CD4-positive, alpha-beta T cell treated with Interleukin-15 for 4 hours (primary cell): ENCODE data around the gene HNRNPAB.
"Not testable (repeated sequence)": the region's sequence is repeated elsewhere in the genome, so short reads cannot be mapped to it uniquely, and the experiment has no call there.

Experiments used
- DNase-seq: peaks from one replicate; pipeline ENCODE4 v3.0.0-alpha.2; 2020; ENCODE audit warnings: low spot score

The HNRNPAB gene

DNA sequence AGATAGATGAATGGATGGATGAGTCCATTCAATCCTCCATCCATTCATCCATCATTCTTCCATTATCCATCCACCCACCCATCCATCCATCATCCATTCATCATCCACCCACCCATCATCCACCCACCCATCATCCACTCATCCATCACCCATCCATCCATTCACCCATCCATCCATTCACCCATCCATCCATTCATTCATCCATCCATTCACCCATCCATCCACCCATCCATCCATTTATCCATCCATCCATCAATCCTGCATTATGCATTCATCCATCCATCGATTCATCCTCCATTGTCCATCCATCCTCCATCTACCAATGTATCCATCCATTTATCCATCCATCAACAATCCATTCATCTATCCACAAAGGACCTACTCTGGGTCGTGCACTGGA, 41.1 kb downstream of the HNRNPAB start:
- DNase-seq = no peak

DNA sequence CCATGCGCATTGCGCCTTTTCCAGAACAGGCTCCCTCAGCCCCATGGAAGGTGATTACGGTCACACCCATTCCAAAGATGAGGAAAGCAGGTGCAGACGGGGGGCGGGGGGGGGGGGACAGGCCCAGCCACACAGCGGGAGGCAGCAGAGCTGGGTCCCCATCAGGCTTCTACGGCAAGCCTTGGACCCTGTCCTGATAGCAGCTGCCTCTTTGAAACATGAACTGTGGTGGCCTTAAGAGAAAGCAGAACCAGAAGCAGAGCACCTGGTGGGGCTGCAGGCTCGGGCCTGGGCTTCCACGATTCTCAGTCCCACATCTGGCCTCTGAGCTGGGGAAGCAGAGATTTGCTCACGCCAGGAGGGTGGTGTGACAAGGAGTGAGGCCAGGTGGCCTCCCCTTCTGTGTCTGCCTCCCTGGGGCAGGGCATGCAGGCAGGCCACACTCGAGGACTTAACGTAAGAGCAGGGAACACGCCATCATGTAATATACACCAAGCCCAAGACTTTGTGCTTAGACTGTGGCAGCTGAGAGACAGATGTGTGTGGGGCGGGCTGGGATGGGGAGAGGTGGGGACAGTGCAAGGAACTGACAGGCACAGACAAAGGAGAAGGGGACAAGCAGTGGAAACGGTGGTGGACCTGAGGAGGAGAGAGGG, 42.4 kb downstream of the HNRNPAB start:
- no peak for DNase-seq

DNA sequence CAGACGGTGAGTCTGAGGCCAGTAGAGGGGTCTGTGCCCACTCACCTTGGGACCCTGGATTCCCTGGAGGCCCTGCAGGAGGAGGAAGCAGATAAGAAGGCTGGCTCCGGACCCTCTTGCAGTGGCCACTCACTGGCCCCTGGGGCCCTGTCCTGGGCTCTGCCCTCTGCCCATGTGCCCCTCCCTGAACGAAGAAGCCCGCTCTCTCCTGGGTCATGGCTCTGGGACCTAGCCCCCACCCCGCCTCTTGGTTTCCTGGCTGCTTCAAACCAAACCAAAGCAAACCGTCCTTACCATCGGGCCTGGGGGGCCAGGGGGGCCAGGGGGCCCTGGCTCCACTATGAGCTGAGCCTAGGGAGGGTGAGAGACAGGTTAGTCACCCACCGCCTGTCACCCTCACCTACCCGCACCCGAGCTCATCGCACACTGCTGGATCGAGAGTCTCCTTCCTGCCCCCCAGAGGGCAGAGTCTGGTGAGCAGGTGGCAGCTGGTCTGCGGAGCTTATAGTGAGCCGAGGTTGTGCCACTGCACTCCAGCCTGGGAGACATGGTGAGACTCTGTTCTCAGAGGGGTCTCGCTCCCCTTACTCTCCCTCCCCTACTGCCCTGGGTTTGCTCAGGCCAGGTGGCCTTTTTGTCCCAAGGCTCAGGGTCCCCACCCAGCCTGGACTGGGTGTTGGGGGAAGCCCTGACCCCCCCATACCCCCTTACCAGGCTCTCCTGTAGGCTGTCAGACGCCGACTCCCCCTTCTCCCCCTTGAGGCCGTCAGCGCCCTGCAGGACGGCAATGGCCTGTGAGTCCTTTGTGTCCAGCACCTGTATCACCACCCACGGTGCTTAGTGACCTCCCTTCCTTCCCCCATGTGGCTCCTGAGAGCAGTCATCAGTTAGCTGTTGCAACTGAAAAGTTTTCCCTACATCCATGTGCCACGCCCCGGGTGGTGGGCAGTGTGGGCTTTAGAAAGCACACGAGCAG, 43.4 kb downstream of the HNRNPAB start:
- peak; percentile 37 for DNase-seq

DNA sequence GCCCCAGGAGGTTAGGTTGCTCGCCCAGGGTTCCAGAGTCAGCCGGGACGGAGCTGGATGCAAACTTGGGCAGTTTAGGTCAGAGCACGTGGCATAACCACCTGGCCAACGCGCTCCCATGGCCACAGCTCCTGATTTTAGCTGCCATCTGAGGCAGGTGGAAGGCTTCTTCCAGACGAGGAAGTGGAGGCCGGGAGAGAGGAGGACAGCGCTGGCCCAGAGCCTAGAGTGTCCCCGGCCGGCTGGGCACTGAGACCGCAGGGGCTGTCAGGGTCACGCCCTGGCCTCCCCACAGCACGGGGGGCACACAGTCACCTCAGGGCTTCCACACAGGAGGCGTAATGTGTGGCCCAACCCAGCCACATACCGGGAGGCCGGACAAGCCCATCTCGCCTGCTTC, 44.4 kb downstream of the HNRNPAB start:
- no peak for DNase-seq

DNA sequence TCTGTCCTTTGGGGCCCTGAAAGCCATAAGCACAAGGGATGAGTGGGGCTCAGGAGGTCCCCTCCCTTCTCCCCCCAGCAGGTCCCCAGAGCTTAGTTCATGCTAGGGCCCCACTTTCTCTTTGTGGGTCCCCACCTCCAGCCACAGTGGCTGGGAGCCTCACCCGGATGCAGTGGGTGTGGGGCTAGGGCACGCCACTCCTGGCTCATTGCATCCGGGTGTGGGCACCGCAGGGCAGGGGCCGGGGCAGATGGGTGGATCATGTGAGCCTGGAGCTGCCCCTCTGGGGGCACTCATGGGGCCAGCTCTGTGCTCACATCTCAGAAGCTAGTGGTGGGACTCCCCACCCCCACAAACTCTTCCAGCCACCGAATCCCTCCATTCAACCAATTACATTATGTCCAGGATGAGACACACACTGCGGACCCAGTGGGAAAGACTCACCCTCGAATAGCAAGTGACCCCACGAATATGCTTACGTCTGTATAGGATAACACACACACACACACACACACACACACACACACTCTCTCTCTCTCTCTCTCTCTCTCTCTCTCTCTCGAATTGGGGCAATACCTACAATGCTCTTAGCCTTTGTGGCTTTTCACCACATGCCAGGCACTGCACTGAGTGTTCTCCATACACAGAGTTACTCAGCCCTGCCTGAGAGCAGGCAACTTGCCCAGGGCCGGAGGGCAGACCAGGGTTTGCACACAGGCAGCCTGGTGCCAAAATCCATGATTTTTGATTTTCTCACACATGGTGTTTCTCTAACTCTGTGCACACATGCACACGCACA, 45.1 kb downstream of the HNRNPAB start:
- peak; percentile 59 for DNase-seq

DNA sequence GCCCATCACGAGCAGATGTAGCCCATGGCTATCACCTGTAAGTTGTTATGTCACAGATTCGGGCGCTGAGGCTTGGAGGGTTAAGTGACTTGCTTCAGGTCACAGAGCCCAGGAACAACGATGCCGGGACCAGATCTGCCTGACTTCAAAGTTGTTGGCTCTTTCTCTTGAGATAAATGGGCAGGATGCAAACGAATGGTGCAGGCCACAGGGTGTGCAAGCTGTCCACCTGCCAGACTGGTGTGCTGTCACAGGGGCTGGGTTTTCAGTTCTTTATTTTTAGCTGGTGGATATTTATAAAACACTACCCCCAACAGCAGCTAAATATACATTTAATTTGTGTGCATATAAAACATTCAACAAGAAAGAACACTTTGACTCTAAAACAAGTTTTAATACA, 45.9 kb downstream of the HNRNPAB start:
- no peak for DNase-seq

DNA sequence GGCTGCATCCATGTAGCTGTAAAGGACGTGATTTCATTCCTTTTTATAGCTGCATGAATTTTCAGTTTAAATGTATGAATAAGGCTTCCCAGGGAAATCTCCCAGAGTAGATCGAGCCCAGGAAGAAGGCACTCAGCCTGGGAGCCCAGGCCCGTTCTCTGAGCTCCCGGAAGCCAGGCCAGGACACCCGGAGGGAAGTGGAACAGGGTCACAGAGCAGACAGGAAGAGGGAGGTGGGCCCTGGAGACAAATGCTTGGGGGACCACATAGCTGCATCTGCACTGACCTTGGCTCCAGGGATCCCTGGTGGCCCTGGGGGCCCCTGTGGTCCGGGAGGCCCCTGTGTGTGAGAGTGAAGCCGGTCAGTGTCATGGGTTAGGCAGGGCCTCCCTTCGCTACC, 47.9 kb downstream of the HNRNPAB start:
- no peak for DNase-seq

DNA sequence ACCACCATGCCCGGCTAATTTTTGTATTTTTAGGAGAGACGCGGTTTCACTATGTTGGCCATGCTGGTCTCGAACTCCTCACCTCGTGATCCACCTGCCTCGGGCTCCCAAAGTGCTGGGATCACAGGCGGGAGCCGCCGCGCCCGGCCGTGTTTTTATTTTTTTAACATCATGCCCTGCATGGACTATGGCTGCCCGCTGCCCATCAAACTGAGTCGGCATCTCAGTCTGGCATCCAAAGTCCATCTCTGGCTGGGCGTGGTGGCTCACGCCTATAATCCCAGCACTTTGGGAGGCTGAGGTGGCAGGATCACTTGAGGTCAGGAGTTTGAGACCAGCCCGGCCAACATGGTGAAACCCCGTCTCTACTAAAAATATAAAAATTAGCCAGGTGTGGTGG, 49.3 kb downstream of the HNRNPAB start:
- DNase-seq = not testable (repeated sequence)

DNA sequence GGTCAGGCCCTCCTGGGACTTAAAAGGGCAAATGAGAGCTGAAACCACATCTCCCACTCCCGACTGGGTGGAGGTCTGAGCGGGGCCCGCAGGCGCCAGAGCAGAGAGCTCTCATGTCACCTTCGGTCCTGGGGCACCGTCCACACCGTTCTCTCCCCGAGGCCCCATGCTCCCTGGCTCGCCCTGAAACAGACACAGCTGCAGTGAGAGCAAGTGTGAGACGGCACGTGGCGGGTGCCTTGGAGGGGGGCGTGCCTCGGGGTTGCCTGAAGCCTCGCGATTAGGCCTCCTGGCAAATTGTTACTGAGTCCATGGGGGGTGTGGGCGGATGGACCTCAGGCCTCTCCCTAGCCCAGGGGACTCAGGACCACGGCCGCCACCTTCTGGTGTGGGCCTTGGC, 52.4 kb downstream of the HNRNPAB start:
- no peak for DNase-seq

DNA sequence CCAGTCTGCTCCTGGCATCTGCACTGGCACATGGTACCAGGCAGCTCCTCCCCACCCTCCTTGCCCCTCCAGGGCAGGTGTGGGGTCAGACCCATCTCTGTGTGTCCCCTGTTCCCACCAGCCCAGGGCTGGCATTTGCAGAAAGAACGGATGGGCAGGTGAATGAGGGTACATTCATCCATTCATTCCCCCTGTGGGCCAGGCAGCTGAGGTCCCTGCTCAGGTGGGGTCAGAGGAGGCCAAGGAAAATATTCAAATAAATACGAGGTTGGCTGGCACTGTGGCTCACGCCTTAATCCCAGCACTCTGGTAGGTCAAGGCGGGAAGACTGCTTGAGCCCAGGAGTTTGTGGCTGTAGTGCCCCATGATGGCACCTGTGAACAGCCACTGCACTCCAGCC, 53.3 kb downstream of the HNRNPAB start:
- DNase-seq = no peak

DNA sequence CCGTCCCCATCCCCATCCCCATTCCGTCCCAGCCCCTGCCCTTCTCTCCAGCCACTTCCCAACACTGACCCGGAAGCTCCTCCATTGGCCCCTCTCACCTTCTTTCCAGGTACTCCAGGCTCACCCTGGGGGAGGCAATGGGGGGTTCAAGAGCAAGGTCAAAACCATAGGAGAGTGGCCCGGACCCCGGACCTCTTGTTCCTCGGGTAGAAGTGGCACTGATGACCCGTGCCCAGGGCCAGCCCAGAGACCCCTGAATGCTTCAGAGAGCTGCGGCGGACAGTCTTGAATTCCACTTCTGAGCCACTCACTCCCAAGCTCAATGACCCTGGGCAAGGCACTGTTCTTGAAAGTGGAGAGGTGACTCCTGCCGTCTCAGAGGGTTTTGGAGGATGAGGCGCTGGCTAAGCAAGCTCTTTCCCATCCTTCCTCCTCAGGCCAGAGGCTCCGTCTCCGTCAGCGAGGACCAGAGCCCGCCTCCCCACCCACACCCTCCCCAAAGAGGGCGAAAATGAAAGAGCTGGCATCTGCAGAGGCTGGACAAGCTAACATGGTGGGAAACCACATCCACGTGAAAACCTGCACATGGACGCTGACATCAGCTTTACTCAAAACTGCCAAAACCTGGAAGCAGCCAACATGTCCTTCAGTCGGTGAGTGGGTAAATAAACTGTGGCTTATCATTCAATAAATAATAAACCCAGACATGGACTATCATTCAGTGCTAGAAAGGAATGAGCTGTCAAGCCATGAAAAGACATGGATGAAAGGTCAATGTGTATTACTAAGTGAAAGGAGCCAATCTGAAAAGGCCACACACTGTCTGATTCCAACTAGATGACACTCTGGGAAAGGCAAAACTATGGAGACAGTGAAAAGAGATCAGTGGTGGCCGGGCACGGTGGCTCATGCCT, 55.5 kb downstream of the HNRNPAB start:
- DNase-seq = no peak
